MCF 10A (cell line): ENCODE measurements around the gene AIFM1. TPM values are rescaled to one million over a fixed set of nuclear protein-coding genes. Genes with fewer than 3 reads are reported as not detected.

Source experiments
- BruUV-seq: library from RNA; stranded (reverse); fragments of 400-500 nt; replicated peaks from 2 replicates; lab custom pipeline; 2021; lab: Mats Ljungman, UMichigan
- CTCF ChIA-PET: fragments of 300-600 bp; sonication (Branson Sonifier 250); formaldehyde crosslinking; extraction: SDS; loops from one replicate; lab custom pipeline; 2021; ENCODE audit warnings: antibody characterized with exemption, inconsistent platforms; lab: Yijun Ruan, JAX
- POLR2A ChIA-PET: fragments of 300-600, 350-650 bp; sonication (Branson Sonifier 250); formaldehyde crosslinking; extraction: SDS; loops from one replicate; lab custom pipeline; 2020; ENCODE audit warnings: antibody characterized with exemption, inconsistent platforms; lab: Yijun Ruan, JAX
- DNase-seq: peaks from one replicate; pipeline ENCODE4 v3.0.0-alpha.2; 2018; ENCODE audit not compliant: unreplicated experiment
- H3K27ac Mint-ChIP-seq: one replicate; pipeline ENCODE4 v1.8.0; 2022; ENCODE audit warnings: mild to moderate bottlenecking, low read depth, mixed read lengths; ENCODE audit not compliant: unreplicated experiment
- H3K27me3 Mint-ChIP-seq: one replicate; pipeline ENCODE4 v1.8.0; 2022; ENCODE audit warnings: mixed read lengths; ENCODE audit not compliant: insufficient read depth, unreplicated experiment
- H3K36me3 Mint-ChIP-seq: one replicate; pipeline ENCODE4 v1.8.0; 2022; ENCODE audit warnings: mild to moderate bottlenecking, moderate library complexity, mixed read lengths; ENCODE audit not compliant: insufficient read depth, unreplicated experiment
- H3K4me1 Mint-ChIP-seq: one replicate; pipeline ENCODE4 v1.8.0; 2022; ENCODE audit warnings: mixed read lengths; ENCODE audit not compliant: insufficient read depth, unreplicated experiment
- H3K4me3 Mint-ChIP-seq: one replicate; pipeline ENCODE4 v1.8.0; 2022; ENCODE audit warnings: mild to moderate bottlenecking, moderate library complexity, mixed read lengths; ENCODE audit not compliant: unreplicated experiment
- H3K9me3 Mint-ChIP-seq: one replicate; pipeline ENCODE4 v1.8.0; 2022; ENCODE audit warnings: mixed read lengths; ENCODE audit not compliant: unreplicated experiment
- intact Hi-C: fragments of 100-400 bp; cut with micrococcal nuclease; formaldehyde crosslinking; loops from 2 replicates; pipeline ENCODE4 v1.14.1; 2022
- total RNA-seq: library from RNA; stranded (reverse); gene quantifications from 2 replicates; pipeline ENCODE4 v1.2.3, GENCODE V29; 2022
- TF ChIP-seq, protein P1 (sequence below): fragments of 200-600 bp; IDR thresholded peaks from one replicate; pipeline ENCODE4 v1.8.0; 2022; ENCODE audit warnings: antibody characterized with exemption, mild to moderate bottlenecking; ENCODE audit not compliant: unreplicated experiment

AIFM1 gene
- total RNA-seq, 1 experiment from 2014 or later, result 43.2 TPM

DNA sequence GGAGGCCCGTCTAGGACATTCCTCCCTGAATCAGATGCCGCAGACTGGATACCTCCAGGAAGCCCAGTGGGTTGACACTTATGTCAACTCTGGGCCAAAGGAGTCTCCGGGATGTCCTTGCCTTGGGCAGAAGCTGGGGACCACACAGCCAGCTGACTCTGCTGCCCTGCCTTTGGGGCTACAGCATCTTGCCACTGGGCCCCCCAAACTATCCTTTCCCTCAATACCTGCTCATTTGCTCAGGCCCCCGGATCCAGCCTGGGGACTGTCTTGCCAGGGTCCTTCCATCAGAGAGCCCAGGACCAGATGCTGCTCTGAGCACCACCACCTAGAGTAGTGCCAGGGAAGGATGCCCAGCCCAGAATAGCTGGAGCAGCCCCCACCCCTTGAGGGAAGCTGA is 25.2 kb upstream of the AIFM1 start:
- Mint-ChIP-seq H3K27me3 (peaks cover 37% of the 10 kb centered on the region), H3K36me3 (no peaks in the 10 kb centered on the region), H3K4me3 (no peak overlapping the region), H3K4me1 (no peaks in the 10 kb centered on the region), H3K27ac (no peak overlapping the region), H3K9me3 (no peaks in the 10 kb centered on the region)
- BruUV-seq, result no TSS peak
- DNase-seq, result no peak
- intact Hi-C loops, result loop anchor here (5.0 kb wide), 1 partner anchor 264 kb away; no protein-coding TSS in a partner anchor
- POLR2A ChIA-PET, result interaction anchor here (0.7 kb wide), 1 partner anchor 111 kb away, joined by 4 read pairs; no protein-coding TSS in a partner anchor
- TF ChIP-seq, protein P1, sequence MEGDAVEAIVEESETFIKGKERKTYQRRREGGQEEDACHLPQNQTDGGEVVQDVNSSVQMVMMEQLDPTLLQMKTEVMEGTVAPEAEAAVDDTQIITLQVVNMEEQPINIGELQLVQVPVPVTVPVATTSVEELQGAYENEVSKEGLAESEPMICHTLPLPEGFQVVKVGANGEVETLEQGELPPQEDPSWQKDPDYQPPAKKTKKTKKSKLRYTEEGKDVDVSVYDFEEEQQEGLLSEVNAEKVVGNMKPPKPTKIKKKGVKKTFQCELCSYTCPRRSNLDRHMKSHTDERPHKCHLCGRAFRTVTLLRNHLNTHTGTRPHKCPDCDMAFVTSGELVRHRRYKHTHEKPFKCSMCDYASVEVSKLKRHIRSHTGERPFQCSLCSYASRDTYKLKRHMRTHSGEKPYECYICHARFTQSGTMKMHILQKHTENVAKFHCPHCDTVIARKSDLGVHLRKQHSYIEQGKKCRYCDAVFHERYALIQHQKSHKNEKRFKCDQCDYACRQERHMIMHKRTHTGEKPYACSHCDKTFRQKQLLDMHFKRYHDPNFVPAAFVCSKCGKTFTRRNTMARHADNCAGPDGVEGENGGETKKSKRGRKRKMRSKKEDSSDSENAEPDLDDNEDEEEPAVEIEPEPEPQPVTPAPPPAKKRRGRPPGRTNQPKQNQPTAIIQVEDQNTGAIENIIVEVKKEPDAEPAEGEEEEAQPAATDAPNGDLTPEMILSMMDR, result no peak
- CTCF ChIA-PET, result interaction anchor here (0.6 to 2.3 kb wide), 8 partner anchors 92 to 585 kb away, joined by 3 to 26 read pairs (median 4); no protein-coding TSS in a partner anchor

GRCh38 chrX:130186651-130187050 is 21.0 kb upstream of the AIFM1 start:
- Mint-ChIP-seq H3K4me1 (no peaks in the 10 kb centered on the region), H3K27ac (no peak overlapping the region), H3K9me3 (no peaks in the 10 kb centered on the region), H3K4me3 (no peak overlapping the region), H3K27me3 (peaks cover 31% of the 10 kb centered on the region), H3K36me3 (no peaks in the 10 kb centered on the region)
- TF ChIP-seq, protein P1, result no peak
- CTCF ChIA-PET, result interaction anchor here (0.5 to 1.4 kb wide), 6 partner anchors 10 to 549 kb away, joined by 3 to 5 read pairs (median 4); no protein-coding TSS in a partner anchor
- BruUV-seq, result no TSS peak
- POLR2A ChIA-PET, result no interaction called here
- no peak for DNase-seq
- intact Hi-C loops, result no loop called here

DNA sequence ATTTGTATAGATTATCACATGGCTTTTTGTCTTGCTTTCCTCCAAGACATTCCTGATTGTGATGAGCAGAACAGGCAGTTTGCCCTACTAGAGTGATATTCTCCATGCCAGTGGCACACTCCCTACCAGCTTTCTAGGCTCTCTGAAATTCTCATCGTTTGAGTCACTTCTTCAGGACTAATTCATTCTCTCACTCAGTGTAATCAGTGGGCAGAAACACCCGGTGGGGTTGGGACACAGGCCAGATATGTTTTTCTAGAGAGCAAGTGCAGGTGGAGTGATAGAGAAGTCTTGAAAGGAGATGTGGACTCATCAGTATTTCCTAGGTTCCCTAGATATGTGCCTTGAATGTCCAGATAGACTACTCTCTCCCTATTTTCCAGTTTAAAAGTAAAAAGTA is 19.2 kb upstream of the AIFM1 start:
- intact Hi-C loops, result no loop called here
- POLR2A ChIA-PET, result no interaction called here
- no TSS peak for BruUV-seq
- Mint-ChIP-seq H3K36me3 (no peaks in the 10 kb centered on the region), H3K9me3 (no peaks in the 10 kb centered on the region), H3K4me1 (no peaks in the 10 kb centered on the region), H3K27me3 (peaks cover 36% of the 10 kb centered on the region), H3K4me3 (no peak overlapping the region), H3K27ac (no peak overlapping the region)
- TF ChIP-seq, protein P1, result no peak
- DNase-seq, result no peak
- CTCF ChIA-PET, result interaction anchor here (1.0 kb wide), 1 partner anchor 105 kb away, joined by 3 read pairs; no protein-coding TSS in a partner anchor

DNA sequence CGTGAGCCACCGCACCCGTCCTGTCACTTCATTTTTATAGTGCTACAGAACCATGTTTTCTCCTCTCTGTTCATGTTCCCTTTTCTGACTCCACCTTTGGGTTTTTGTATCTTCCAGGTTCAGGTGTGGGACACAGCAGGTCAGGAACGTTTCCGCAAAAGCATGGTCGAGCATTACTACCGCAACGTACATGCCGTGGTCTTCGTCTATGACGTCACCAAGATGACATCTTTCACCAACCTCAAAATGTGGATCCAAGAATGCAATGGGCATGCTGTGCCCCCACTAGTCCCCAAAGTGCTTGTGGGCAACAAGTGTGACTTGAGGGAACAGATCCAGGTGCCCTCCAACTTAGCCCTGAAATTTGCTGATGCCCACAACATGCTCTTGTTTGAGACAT is 18.5 kb upstream of the AIFM1 start:
- DNase-seq, result no peak
- intact Hi-C loops, result no loop called here
- Mint-ChIP-seq H3K4me1 (no peaks in the 10 kb centered on the region), H3K9me3 (no peaks in the 10 kb centered on the region), H3K27me3 (peaks cover 43% of the 10 kb centered on the region), H3K36me3 (no peaks in the 10 kb centered on the region), H3K27ac (no peak overlapping the region), H3K4me3 (no peak overlapping the region)
- CTCF ChIA-PET, result interaction anchor here (1.0 kb wide), 1 partner anchor 104 kb away, joined by 3 read pairs; no protein-coding TSS in a partner anchor
- TF ChIP-seq, protein P1, result no peak
- POLR2A ChIA-PET, result no interaction called here
- BruUV-seq, result no TSS peak
